HK-2 (cell line): ENCODE results near the gene COL27A1.
A peak's percentile ranks its signal among the peaks of the same experiment; 100 is the strongest.

Source experiments
- DNase-seq: peaks from one replicate; pipeline ENCODE4 v3.0.0-alpha.2; 2018; ENCODE audit not compliant: unreplicated experiment

The COL27A1 gene

GRCh38 chr9:114149181-114149580, 6.2 kb upstream of the COL27A1 start:
- DNase-seq: no peak

- no peak for DNase-seq
These were observed 5.5 kb upstream of the COL27A1 start for GRCh38 chr9:114149765-114150340.

- no peak for DNase-seq
These were observed 4.7 kb upstream of the COL27A1 start for GRCh38 chr9:114150608-114151007.

GRCh38 chr9:114151426-114151956, 3.8 kb upstream of the COL27A1 start:
- DNase-seq: no peak

- peak; percentile 56 for DNase-seq
These were observed 1.4 kb upstream of the COL27A1 start for GRCh38 chr9:114153761-114154599.

- peak; percentile 21 for DNase-seq
These were observed 686 bp upstream of the COL27A1 start for GRCh38 chr9:114154600-114155102.

GRCh38 chr9:114155995-114156656, 789 bp downstream of the COL27A1 start:
- peak; percentile 29 for DNase-seq

GRCh38 chr9:114156657-114157421, 1.5 kb downstream of the COL27A1 start:
- DNase-seq: peak; percentile 57

GRCh38 chr9:114157516-114158176, 2.3 kb downstream of the COL27A1 start:
- no peak for DNase-seq

- no peak for DNase-seq
These were observed 3.3 kb downstream of the COL27A1 start for GRCh38 chr9:114158482-114159130.

- no peak for DNase-seq
These were observed 4.4 kb downstream of the COL27A1 start for GRCh38 chr9:114159691-114160090.

- DNase-seq: no peak
These were observed 6.2 kb downstream of the COL27A1 start for GRCh38 chr9:114161513-114161912.

GRCh38 chr9:114163517-114163951, 8.2 kb downstream of the COL27A1 start:
- peak; percentile 56 for DNase-seq

- DNase-seq: no peak
These were observed 9.0 kb downstream of the COL27A1 start for GRCh38 chr9:114164191-114164794.

GRCh38 chr9:114165407-114166102, 10.2 kb downstream of the COL27A1 start:
- DNase-seq: no peak

GRCh38 chr9:114166103-114166470, 10.8 kb downstream of the COL27A1 start:
- no peak for DNase-seq

- DNase-seq: no peak
These were observed 11.6 kb downstream of the COL27A1 start for GRCh38 chr9:114166614-114167572.

- no peak for DNase-seq
These were observed 12.3 kb downstream of the COL27A1 start for GRCh38 chr9:114167591-114168091.
